KG1 (cell line): ENCODE data around the gene RPL4.

Experiments
- DNase-seq: peaks from one replicate; lab custom pipeline; 2025; lab: John Stamatoyannopoulos, UW

Gene RPL4

DNA sequence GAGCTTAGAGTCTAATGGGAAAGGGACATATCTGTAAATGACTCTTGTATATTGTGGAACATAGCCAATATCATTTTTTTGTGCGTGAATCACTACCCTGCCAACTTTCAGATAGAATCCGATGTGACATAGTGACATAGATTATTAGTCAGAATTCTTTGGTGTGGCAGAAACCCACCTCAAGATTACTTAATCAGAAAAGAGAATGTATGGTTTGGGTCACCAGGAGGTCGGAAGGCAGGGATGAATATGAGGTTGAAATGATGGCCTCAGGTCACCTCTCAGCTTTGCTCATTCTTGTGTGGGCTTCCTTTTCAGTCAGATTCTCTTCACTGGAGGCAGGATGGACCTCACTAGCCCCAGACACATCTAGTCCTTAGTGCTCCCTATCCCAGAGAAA is 48.4 kb downstream of the RPL4 start:
- DNase-seq: no peak

GRCh38 chr15:66454143-66454542 is 50.5 kb downstream of the RPL4 start:
- no peak for DNase-seq

GRCh38 chr15:66452971-66453580 is 51.6 kb downstream of the RPL4 start:
- DNase-seq: no peak

DNA sequence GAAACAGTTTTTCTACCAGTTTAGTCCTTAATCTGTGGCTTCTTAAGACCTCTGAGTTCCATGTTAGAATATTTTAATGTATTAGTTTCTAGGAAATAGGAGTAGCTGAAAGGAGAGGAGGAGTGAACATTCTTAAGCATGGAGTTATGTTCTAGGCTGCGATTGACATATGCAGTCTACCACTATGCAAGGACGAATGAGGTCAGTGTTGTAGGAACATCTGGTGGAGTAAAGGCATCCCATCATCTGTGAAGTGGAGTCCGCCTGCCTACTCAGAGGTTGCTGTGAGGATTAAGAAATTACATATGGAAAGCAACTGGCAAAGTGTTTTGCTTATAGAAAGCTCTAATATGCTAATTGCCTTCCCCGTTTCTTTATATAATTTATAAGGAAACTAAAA is 52.2 kb downstream of the RPL4 start:
- DNase-seq: no peak
